Kidney epithelial cell (primary cell): ENCODE results near the gene PAPPA. TPM values are rescaled to one million over a fixed set of nuclear protein-coding genes. Genes with fewer than 3 reads are reported as not detected.

Experiments
- DNase-seq: peaks from one replicate; pipeline ENCODE4 v3.0.0-alpha.2; 2010; ENCODE audit warnings: low read depth
- H3K27me3 ChIP-seq: 2 replicates; pipeline ENCODE4 v1.6.0; 2011; ENCODE audit warnings: low read length; ENCODE audit not compliant: control insufficient read depth, insufficient read depth
- H3K36me3 ChIP-seq: 2 replicates; pipeline ENCODE4 v1.5.1; 2011; ENCODE audit warnings: low read length; ENCODE audit not compliant: control insufficient read depth, insufficient read depth
- H3K4me3 ChIP-seq: 2 replicates; pipeline ENCODE4 v1.5.1; 2011; ENCODE audit warnings: low read depth, mild to moderate bottlenecking, control low read depth, low read length
- CTCF ChIP-seq: IDR thresholded peaks from 2 replicates; pipeline ENCODE4 v1.5.1; 2011; ENCODE audit warnings: mild to moderate bottlenecking, moderate library complexity, low read length, control low read depth, inconsistent platforms; ENCODE audit not compliant: insufficient read depth, poor library complexity, severe bottlenecking
- total RNA-seq: library from RNA; depleted of rRNA; stranded (reverse); fragments of >200 nt; gene quantifications from 2 replicates; pipeline ENCODE4 v1.2.3, GENCODE V29; 2015

The PAPPA gene
- total RNA-seq, 1 donor from 2014 or later: 15.4 TPM

GRCh38 chr9:116387934-116388698, 234.5 kb downstream of the PAPPA start:
- no peaks in the 10 kb centered on the region for H3K36me3 ChIP-seq
- no peak for TF ChIP-seq CTCF

GRCh38 chr9:116389541-116390302, 236.1 kb downstream of the PAPPA start:
- Histone ChIP-seq H3K4me3 (no peak overlapping the region), H3K27me3 (no peaks in the 10 kb centered on the region), H3K36me3 (no peaks in the 10 kb centered on the region)
- DNase-seq: no peak
- TF ChIP-seq CTCF: no peak

More at GRCh38 chr9:116387934-116388698, 234.5 kb downstream of the PAPPA start:
- no peaks in the 10 kb centered on the region for H3K27me3 ChIP-seq
- no peak overlapping the region for H3K4me3 ChIP-seq
- DNase-seq: peak; percentile 75

GRCh38 chr9:116390303-116391228, 237.0 kb downstream of the PAPPA start:
- no peak for TF ChIP-seq CTCF
- Histone ChIP-seq H3K36me3 (no peaks in the 10 kb centered on the region), H3K4me3 (no peak overlapping the region), H3K27me3 (no peaks in the 10 kb centered on the region)
- no peak for DNase-seq

- peak; percentile 70 for DNase-seq
- no peak for TF ChIP-seq CTCF
These were observed 237.8 kb downstream of the PAPPA start for GRCh38 chr9:116391306-116391900.

GRCh38 chr9:116393198-116393597, 239.6 kb downstream of the PAPPA start:
- TF ChIP-seq CTCF: no peak
- Histone ChIP-seq H3K4me3 (no peak overlapping the region), H3K27me3 (no peaks in the 10 kb centered on the region), H3K36me3 (no peaks in the 10 kb centered on the region)
- no peak for DNase-seq

More at GRCh38 chr9:116391306-116391900, 237.8 kb downstream of the PAPPA start:
- Histone ChIP-seq H3K4me3 (no peak overlapping the region), H3K27me3 (no peaks in the 10 kb centered on the region), H3K36me3 (no peaks in the 10 kb centered on the region)
